ENCODE measurements around the gene SELPLG.

DNA sequence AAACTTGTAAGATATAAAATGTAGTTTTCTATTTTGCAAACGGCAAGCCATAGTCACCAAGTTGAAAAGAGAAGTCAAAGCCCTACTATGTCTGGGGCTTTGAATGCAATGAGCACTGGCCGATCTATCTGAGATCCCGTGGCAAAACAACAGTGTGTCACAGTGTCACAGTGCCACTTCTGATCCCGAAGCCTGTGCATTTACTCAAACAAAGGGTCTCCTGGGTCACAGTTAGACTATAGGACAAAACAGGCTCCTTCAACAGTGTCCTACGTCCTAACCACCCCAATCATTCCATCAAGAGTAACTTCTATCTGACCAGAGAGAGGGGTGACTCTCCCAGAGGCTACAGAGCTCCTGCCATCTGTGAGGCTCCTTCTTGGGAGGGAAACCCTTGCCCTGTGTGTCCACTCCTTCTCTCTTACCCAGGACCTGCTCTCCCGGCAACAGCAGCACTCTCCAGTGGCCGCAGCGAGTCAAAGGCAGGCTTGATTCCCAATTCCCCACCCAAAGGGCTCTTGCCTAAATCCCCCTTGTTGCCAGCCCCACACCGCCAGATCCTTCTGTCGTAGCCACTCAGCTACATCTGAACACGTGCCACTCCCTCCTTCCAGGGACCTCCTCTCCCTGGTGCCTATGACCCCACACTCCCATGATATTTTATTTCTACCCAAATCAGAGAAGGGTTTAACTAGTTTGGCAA lies 14.0 kb upstream of the SELPLG start:
- TF ChIP-seq EZH2phosphoT487 (IDR thresholded peaks at IDR 0.05; ENCODE audit: low read length) = no peak
- TF ChIP-seq, protein P1, sequence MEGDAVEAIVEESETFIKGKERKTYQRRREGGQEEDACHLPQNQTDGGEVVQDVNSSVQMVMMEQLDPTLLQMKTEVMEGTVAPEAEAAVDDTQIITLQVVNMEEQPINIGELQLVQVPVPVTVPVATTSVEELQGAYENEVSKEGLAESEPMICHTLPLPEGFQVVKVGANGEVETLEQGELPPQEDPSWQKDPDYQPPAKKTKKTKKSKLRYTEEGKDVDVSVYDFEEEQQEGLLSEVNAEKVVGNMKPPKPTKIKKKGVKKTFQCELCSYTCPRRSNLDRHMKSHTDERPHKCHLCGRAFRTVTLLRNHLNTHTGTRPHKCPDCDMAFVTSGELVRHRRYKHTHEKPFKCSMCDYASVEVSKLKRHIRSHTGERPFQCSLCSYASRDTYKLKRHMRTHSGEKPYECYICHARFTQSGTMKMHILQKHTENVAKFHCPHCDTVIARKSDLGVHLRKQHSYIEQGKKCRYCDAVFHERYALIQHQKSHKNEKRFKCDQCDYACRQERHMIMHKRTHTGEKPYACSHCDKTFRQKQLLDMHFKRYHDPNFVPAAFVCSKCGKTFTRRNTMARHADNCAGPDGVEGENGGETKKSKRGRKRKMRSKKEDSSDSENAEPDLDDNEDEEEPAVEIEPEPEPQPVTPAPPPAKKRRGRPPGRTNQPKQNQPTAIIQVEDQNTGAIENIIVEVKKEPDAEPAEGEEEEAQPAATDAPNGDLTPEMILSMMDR (IDR thresholded peaks at IDR 0.05; ENCODE audit: low read length) = no peak
